GM23248 (cell line): ENCODE data around the gene FLCN.

ENCODE experiments used
- EZH2 ChIP-seq: fragments of 200-600 bp; sonication (generic); IDR thresholded peaks from 2 replicates; pipeline ENCODE4 v1.6.1; 2018; ENCODE audit warnings: antibody characterized with exemption, mild to moderate bottlenecking; ENCODE audit not compliant: insufficient read depth, poor library complexity, severe bottlenecking
- EZH2phosphoT487 ChIP-seq: fragments of 200-600 bp; sonication (generic); IDR thresholded peaks from 2 replicates; pipeline ENCODE4 v1.6.1; 2018; ENCODE audit warnings: antibody characterized with exemption, moderate library complexity, mild to moderate bottlenecking, low read depth; ENCODE audit not compliant: insufficient read depth

DNA sequence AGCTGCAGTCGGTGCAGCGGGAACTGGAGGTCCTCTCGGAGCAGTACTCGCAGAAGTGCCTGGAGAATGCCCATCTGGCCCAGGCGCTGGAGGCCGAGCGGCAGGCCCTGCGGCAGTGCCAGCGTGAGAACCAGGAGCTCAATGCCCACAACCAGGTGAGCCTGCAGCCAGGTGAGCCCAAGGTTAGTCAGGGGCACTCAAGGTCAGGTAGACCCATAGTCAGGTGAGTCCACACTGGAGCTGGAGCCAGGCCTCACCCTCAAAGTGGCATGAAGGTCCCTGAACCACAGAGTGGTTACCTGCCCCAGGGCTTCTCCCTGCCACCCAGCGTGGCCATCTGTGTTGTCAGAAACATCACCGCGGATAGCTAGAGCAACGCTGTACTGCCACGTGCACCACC, 63.0 kb downstream of the FLCN start:
- TF ChIP-seq EZH2, result no peak
- TF ChIP-seq EZH2phosphoT487, result no peak
